OCI-LY7 (cell line): ENCODE data around the gene NMNAT1.

Source experiments
- EZH2phosphoT487 ChIP-seq: fragments of 200-600 bp; sonication (generic); IDR thresholded peaks from 2 replicates; pipeline ENCODE4 v1.6.1; 2018; ENCODE audit warnings: low read depth, borderline replicate concordance, mild to moderate bottlenecking, mixed run types, antibody characterized with exemption, low read length, moderate library complexity, mixed read lengths
- TF ChIP-seq, protein P1 (sequence below): fragments of 200-600 bp; sonication (generic); conservative IDR thresholded peaks from 2 replicates; pipeline ENCODE4 v1.5.1; 2014; ENCODE audit warnings: mild to moderate bottlenecking, antibody characterized with exemption, low read length, moderate library complexity, mixed read lengths

DNA sequence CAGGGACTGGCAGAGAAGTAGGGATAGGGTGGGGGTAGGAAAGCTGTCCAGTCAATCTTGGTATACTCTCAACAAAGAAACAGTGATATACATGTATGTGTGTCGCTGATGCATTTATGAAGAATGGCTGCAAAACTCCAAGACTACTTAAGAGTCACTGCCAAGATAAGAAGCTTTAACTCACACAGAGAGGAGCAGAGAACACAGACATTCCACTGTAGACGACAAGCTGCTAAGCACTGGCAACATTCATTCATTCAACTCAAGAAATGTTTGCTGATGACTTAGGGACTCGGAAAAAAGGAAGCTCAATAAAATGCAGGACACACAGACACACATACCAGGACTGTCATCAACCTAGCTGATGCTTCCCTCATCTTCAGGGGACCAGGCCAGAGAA is 38.7 kb upstream of the NMNAT1 start:
- TF ChIP-seq, protein P1, sequence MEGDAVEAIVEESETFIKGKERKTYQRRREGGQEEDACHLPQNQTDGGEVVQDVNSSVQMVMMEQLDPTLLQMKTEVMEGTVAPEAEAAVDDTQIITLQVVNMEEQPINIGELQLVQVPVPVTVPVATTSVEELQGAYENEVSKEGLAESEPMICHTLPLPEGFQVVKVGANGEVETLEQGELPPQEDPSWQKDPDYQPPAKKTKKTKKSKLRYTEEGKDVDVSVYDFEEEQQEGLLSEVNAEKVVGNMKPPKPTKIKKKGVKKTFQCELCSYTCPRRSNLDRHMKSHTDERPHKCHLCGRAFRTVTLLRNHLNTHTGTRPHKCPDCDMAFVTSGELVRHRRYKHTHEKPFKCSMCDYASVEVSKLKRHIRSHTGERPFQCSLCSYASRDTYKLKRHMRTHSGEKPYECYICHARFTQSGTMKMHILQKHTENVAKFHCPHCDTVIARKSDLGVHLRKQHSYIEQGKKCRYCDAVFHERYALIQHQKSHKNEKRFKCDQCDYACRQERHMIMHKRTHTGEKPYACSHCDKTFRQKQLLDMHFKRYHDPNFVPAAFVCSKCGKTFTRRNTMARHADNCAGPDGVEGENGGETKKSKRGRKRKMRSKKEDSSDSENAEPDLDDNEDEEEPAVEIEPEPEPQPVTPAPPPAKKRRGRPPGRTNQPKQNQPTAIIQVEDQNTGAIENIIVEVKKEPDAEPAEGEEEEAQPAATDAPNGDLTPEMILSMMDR: no peak
- TF ChIP-seq EZH2phosphoT487: no peak
